Gastroesophageal sphincter (tissue), 3 donors: ENCODE measurements around the gene SNX11.

Experiments used
- POLR2A ChIP-seq, 2 donors: fragments of 450-650 bp; IDR thresholded peaks; one replicate each; pipeline ENCODE4 v1.6.1; 2017; ENCODE audit warnings: antibody characterized with exemption in 2 of 2, mild to moderate bottlenecking in 2 of 2, moderate library complexity in 1 of 2
- POLR2AphosphoS5 ChIP-seq: sonication (generic); formaldehyde crosslinking; IDR thresholded peaks from one replicate; pipeline ENCODE4 v1.6.1; 2017; ENCODE audit warnings: antibody characterized with exemption
- TF ChIP-seq, protein P1 (sequence below), 4 experiments: fragments of 200-600 bp in 2 of 4; fragments of 450-650 bp in 2 of 4; sonication (generic) in 1 of 4; IDR thresholded peaks; one replicate each; pipeline ENCODE4 v1.5.1; 2017 to 2019; ENCODE audit warnings: antibody characterized with exemption in 4 of 4, mild to moderate bottlenecking in 2 of 4, moderate library complexity in 2 of 4

- TF ChIP-seq, protein P1, sequence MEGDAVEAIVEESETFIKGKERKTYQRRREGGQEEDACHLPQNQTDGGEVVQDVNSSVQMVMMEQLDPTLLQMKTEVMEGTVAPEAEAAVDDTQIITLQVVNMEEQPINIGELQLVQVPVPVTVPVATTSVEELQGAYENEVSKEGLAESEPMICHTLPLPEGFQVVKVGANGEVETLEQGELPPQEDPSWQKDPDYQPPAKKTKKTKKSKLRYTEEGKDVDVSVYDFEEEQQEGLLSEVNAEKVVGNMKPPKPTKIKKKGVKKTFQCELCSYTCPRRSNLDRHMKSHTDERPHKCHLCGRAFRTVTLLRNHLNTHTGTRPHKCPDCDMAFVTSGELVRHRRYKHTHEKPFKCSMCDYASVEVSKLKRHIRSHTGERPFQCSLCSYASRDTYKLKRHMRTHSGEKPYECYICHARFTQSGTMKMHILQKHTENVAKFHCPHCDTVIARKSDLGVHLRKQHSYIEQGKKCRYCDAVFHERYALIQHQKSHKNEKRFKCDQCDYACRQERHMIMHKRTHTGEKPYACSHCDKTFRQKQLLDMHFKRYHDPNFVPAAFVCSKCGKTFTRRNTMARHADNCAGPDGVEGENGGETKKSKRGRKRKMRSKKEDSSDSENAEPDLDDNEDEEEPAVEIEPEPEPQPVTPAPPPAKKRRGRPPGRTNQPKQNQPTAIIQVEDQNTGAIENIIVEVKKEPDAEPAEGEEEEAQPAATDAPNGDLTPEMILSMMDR (IDR thresholded peaks at IDR 0.05), result no peak
- no peak for TF ChIP-seq POLR2A (IDR thresholded peaks at IDR 0.05)
- TF ChIP-seq POLR2AphosphoS5, result no peak
Measured at GRCh38 chr17:48128400-48128799, 20.8 kb downstream of the SNX11 start.
